NCI-H2227 (cell line): ENCODE data around the gene B4GALNT4.
"Not testable (repeated sequence)": the region's sequence is repeated elsewhere in the genome, so short reads cannot be mapped to it uniquely, and the experiment has no call there.

Experiments
- DNase-seq: peaks from one replicate; lab custom pipeline; 2025; ENCODE audit not compliant: unreplicated experiment; lab: John Stamatoyannopoulos, UW

B4GALNT4 gene

DNA sequence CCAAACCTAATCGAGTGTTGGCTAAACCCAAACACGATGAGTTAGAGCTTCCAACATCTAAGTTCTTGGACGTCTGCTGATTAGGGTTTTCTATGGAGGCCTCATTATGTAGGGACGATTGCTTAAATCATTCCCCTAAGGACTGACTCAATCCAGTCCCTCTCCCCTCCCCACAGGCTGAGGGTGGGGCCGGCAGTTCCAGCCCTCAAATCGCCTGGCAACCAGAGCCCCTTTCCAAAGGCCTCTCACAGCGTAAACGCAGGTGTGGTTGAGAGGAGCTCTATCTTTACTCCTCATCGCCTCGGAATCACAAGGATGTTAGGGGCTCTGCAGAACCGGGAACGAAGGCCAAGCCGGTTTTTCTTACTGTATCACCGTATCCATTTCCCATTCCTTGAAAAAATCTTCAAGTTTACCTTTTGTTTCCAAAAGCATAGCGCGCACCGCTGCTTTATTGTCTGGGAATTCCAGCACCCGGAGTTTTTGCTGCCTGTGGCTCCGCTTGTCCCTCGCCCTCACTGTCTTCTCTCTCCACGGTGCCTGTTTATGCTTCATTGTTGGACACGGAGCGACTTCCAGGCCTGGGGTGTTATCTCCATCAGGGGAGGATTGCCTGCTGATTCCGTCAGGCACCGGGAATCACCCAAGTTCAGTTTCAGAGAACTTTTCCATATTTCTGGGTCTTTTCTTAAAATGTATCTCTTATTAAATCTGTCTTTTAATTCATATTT is 34.9 kb upstream of the B4GALNT4 start:
- DNase-seq: peak; percentile 49

DNA sequence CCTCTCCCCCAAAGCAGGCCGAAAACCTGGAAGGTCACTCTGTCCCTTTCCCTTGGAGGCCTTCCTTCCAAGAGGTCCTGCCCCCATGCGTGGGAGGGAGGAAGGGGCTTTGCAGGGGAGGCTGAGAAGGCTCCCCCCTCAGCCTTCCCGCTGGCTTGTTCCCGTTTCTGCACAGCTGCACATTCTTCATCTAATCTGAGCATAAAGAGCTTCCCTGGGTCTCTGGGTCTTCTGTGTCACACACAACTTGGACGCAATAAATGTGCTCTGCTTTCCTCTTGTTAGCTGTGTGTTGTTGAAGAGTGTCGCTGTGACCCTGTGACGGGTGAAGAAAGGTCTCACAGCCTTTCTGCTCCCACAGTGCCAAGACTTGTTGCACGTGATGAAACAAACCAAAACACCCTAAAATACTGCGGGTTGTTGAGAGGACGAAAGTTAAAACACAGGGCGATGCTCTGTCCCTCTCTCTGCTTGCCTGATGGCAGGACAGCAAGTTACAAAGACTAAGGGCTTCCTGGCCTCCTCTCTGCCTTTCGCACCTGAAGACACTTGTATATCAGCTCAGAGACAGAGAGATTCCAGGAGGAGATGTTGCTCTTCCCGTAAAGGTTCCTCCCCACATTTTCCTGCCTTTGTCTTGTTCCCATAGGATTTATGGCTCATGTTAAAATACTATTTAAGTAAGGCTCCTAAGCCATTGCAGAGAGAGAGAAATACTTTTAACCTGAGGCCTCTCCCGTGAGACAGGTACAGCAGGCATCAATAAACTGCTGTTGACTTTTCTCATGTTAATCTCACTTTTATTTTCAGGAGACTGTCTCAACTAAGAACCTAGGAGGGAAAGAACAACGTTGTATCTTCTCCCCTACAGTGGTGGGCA is 33.3 kb upstream of the B4GALNT4 start:
- DNase-seq: no peak

GRCh38 chr11:336659-337198 is 32.6 kb upstream of the B4GALNT4 start:
- no peak for DNase-seq

GRCh38 chr11:337711-338110 is 31.6 kb upstream of the B4GALNT4 start:
- no peak for DNase-seq

- DNase-seq: no peak
Observed at GRCh38 chr11:339963-340362, 29.3 kb upstream of the B4GALNT4 start.

DNA sequence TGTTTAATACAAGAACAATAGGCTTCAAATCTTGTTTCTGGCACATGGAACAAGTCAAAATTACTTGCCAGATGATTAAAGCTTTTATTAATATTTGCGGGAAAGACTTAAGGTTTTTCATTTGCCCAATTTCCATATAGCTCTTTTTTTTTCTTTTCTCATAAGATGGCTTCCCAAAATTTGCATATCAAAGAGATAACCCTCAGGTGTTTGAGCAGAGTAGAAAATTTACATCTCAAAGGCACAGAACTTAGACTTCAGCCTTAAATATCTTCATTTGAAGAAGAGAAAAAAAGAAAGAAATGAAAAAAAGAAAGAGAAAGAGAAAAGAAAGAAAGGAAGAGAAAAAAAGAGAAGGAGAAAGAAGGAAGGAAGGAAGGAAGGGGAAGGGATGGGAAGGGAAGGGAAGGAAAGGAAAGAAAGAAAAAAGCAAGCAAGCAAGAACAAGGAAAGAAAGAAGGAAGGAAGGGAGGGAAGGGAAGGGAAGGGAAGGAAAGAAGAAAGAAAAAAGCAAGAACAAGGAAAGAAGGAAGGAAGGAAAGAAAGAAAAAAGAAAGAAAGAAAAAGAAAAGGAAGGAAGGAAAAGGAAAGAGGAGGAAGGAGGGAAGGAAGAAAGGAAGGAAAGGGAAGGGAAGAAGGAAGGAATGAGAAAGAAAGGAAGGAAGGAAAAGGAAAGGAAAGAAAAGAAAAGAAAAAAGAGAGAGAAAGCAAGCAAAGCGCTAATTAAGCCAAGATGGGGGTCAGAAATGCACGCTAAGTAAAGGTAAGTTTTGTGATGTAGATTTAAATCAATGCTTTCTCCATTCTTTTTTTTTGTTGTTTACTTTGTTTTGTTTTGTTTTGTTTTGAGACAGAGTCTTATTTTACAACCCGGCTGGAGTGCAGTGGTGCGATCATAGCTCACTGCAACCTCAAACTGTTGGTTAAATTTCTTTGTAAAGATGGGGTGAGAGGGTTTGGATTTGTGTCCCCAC is 28.5 kb upstream of the B4GALNT4 start:
- DNase-seq: no peak

- no peak for DNase-seq
Observed at GRCh38 chr11:342328-342727, 27.0 kb upstream of the B4GALNT4 start.

- no peak for DNase-seq
Observed at GRCh38 chr11:344836-345578, 24.3 kb upstream of the B4GALNT4 start.

- DNase-seq: no peak
Observed at GRCh38 chr11:346529-346928, 22.8 kb upstream of the B4GALNT4 start.

GRCh38 chr11:349270-349954 is 19.9 kb upstream of the B4GALNT4 start:
- DNase-seq: not testable (repeated sequence)

DNA sequence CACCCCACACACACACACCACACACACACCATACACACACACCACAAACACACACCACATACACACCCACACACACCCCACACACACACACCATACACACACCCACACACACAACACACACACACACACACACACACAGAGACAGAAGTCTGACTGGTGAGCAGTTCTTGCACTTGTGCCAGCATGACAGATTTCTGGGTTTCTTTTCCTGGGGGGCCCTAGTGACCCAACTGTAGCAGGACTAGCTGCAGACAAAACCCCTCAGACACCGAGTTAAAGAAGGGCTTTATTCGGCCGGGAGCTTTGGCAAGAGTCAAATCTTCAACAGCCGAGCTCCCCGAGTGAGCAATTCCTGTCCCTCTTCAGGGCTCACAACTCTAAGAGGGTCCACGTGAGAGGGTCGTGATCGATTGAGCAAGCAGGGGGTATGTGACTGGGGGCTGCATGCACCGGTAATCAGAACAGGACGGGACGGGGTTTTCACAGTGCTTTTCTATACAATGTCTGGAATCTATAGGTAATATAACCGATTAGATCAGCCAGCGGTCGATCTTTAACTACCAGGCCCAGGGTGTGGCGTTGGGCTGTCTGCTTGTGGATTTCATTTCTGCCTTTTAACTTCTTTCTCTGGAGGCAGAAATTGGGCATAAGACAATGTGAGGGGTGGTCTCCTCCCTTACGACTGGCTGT is 19.1 kb upstream of the B4GALNT4 start:
- not testable (repeated sequence) for DNase-seq

GRCh38 chr11:350723-351255 is 18.5 kb upstream of the B4GALNT4 start:
- DNase-seq: no peak

- no peak for DNase-seq
Observed at GRCh38 chr11:351411-351810, 17.9 kb upstream of the B4GALNT4 start.

DNA sequence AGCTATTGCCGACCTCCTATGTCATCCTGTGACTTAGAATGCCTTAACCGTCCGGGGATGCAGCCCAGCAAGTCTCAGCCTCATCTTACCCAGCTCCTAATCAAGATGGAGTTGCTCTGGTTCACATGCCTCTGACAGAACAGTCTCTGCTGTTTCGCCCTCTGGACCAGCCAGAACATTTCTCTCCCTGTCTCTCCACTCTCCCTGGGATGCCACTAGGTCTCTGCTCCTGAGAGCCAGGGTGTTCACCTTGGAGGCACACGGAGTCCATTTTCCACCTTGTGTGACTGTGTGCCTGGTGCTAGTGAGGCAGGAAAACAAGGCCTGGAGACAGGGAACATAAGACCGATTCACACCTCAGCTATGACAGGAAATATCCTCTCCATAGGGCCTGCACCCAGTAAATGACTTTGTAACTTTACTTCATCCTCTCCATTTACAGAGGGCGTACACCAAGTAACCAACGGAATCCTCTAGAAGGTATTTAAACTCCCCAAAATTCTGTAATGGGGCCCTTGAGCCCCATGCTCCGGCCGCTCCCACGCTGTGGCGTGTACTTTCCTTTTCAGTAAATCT is 16.8 kb upstream of the B4GALNT4 start:
- DNase-seq: no peak

GRCh38 chr11:353179-353873 is 16.0 kb upstream of the B4GALNT4 start:
- DNase-seq: no peak

- DNase-seq: peak; percentile 90
Observed at GRCh38 chr11:355581-356458, 13.5 kb upstream of the B4GALNT4 start.

DNA sequence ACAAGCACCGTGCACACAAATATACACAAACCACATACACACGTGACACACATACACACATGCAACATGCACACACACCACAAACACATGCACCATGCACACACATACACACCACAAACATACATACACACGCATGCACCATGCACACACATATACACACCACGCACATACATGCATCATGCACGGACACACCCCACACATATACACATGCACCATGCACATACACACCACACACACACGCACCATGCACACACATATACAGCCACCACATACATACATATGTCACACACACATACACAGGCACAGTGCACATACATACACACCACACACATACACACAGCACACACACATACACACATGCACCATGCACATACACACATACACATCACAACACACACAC is 12.7 kb upstream of the B4GALNT4 start:
- no peak for DNase-seq
